ENCODE measurements around the gene DAB2IP.

The DAB2IP gene

DNA sequence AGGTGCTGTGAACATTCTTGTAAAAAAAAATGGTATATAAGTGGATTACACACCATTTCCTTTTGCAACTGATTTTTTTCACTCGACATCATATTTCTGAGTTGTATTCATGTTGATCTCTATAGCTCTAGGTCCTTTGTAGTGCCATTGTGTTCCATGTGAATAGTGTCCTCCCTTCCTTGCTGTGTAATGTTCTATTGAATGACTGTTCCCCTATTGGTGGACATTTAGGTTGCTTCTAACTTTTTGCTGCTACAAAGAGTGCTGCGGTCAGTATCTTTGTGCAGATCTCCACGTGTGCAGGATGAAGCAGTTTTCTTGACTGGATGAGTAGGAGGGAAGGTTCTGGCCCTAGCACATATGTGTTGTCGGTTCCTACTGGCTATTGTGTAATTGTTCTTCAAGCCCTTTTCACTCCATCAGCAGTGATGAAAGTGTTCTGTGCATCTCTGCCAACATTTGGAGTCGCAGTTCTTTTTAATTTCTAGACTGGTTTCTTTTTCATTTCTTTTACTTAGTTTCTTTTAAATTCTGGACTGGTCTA, 20.2 kb downstream of the DAB2IP start:
- Histone ChIP-seq H3K27ac (ENCODE audit: insufficient read depth, low read length, poor library complexity, severe bottlenecking) (no peak overlapping the region), H3K4me3 (ENCODE audit: insufficient read depth, low read depth, low read length, poor library complexity, severe bottlenecking) (no peak overlapping the region), H3K4me1 (ENCODE audit: control insufficient read depth, insufficient read depth, low read length, poor library complexity, severe bottlenecking) (no peaks in the 10 kb centered on the region), H3K9me3 (ENCODE audit: control insufficient read depth, low read length) (no peaks in the 10 kb centered on the region), H3K36me3 (ENCODE audit: control insufficient read depth, insufficient read depth, low read length) (no peaks in the 10 kb centered on the region), H3K27me3 (replicated peaks; ENCODE audit: control insufficient read depth, insufficient read depth, low read length, poor library complexity, severe bottlenecking) (no peaks in the 10 kb centered on the region)
- DNase-seq, result no peak

DNA sequence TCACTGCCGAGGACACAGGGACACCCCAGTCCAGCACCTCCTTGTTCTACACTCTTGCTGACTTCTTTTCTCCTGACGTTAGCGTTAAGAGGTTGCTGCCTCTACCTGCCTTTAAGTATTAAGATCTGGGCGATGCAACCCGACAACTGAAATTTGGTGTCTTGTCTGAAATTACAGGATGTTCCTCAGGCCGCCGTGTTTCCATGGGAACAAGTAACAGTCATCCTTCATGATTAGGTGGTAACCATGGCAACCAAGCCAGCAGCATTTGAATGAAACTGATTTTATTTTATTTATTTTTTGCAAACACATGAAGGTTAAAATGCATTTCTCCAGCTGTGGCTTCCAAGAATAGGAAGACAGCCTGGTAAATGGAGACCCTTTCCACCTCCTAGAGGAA, 20.8 kb downstream of the DAB2IP start:
- Histone ChIP-seq H3K4me3 (ENCODE audit: insufficient read depth, low read depth, low read length, poor library complexity, severe bottlenecking) (no peak overlapping the region), H3K27me3 (replicated peaks; ENCODE audit: control insufficient read depth, insufficient read depth, low read length, poor library complexity, severe bottlenecking) (no peaks in the 10 kb centered on the region), H3K9me3 (ENCODE audit: control insufficient read depth, low read length) (no peaks in the 10 kb centered on the region), H3K27ac (ENCODE audit: insufficient read depth, low read length, poor library complexity, severe bottlenecking) (no peak overlapping the region), H3K4me1 (ENCODE audit: control insufficient read depth, insufficient read depth, low read length, poor library complexity, severe bottlenecking) (no peaks in the 10 kb centered on the region), H3K36me3 (ENCODE audit: control insufficient read depth, insufficient read depth, low read length) (no peaks in the 10 kb centered on the region)
- no peak for DNase-seq

DNA sequence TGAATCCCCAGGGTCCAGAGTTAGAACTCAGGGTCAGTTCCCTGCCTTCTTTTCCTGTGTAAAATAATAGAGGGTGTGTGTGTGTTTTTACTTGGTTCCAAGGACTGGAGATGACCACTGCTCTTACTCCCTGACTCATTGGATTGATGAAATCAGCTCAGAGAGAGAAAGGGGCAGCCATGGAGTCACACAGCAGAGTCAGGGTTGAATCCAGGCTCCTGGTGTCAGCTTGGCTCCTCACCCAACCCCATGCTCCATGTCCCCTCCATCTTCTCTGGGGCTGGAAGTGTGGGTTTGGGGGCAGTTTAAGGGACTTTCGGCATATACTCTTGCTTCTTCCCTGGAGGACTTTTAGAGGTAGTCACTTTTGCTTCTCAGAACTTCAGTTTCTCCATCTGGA, 21.6 kb downstream of the DAB2IP start:
- Histone ChIP-seq H3K4me1 (ENCODE audit: control insufficient read depth, insufficient read depth, low read length, poor library complexity, severe bottlenecking) (no peaks in the 10 kb centered on the region), H3K27ac (ENCODE audit: insufficient read depth, low read length, poor library complexity, severe bottlenecking) (no peak overlapping the region), H3K36me3 (ENCODE audit: control insufficient read depth, insufficient read depth, low read length) (no peaks in the 10 kb centered on the region), H3K4me3 (ENCODE audit: insufficient read depth, low read depth, low read length, poor library complexity, severe bottlenecking) (no peak overlapping the region), H3K9me3 (ENCODE audit: control insufficient read depth, low read length) (no peaks in the 10 kb centered on the region), H3K27me3 (replicated peaks; ENCODE audit: control insufficient read depth, insufficient read depth, low read length, poor library complexity, severe bottlenecking) (no peaks in the 10 kb centered on the region)
- DNase-seq, result no peak

DNA sequence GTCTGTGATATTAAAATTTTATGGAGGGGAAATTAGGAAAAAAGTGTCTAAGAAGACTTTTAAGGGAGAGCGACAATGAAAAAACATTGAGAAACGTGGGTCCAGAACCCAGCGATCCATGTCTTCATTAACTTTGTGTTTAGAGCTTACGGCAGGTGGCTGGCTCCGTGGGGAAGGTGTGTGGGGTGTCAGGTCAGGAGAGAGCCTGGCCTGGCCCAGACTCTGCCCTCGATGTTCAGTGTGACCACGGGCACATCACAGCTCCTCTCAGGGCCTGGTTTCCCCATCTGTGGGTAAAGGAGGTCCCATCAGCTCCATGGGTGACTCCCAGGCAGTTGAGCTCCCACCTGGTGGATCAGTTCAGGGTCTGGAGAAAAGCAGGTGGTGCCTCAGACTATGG, 22.1 kb downstream of the DAB2IP start:
- Histone ChIP-seq H3K4me1 (ENCODE audit: control insufficient read depth, insufficient read depth, low read length, poor library complexity, severe bottlenecking) (no peaks in the 10 kb centered on the region), H3K4me3 (ENCODE audit: insufficient read depth, low read depth, low read length, poor library complexity, severe bottlenecking) (no peak overlapping the region), H3K27ac (ENCODE audit: insufficient read depth, low read length, poor library complexity, severe bottlenecking) (no peak overlapping the region), H3K27me3 (replicated peaks; ENCODE audit: control insufficient read depth, insufficient read depth, low read length, poor library complexity, severe bottlenecking) (no peaks in the 10 kb centered on the region), H3K9me3 (ENCODE audit: control insufficient read depth, low read length) (no peaks in the 10 kb centered on the region), H3K36me3 (ENCODE audit: control insufficient read depth, insufficient read depth, low read length) (no peaks in the 10 kb centered on the region)
- DNase-seq, result no peak

DNA sequence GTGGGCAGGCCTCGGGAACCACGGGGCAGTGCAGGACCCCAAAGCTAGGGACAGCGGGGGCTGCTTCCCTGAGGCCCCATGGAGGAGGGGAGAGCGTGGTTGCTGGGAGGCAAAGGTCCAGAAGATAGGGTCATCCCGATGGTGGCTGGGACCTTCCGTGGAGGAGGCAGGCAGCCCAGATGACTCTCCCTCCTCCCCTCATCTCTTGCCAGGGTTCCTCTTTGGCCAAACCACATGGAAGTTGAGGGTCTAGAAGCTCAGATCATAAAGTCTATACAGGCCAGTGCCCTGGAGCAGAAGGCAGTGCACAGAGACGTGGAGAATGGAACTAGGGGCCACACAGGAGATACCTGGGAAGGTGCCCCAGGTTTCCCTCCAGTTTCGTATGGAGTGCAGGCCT, 22.6 kb downstream of the DAB2IP start:
- Histone ChIP-seq H3K4me1 (ENCODE audit: control insufficient read depth, insufficient read depth, low read length, poor library complexity, severe bottlenecking) (no peaks in the 10 kb centered on the region), H3K27ac (ENCODE audit: insufficient read depth, low read length, poor library complexity, severe bottlenecking) (no peak overlapping the region), H3K4me3 (ENCODE audit: insufficient read depth, low read depth, low read length, poor library complexity, severe bottlenecking) (no peak overlapping the region), H3K36me3 (ENCODE audit: control insufficient read depth, insufficient read depth, low read length) (no peaks in the 10 kb centered on the region), H3K9me3 (ENCODE audit: control insufficient read depth, low read length) (no peaks in the 10 kb centered on the region), H3K27me3 (replicated peaks; ENCODE audit: control insufficient read depth, insufficient read depth, low read length, poor library complexity, severe bottlenecking) (no peaks in the 10 kb centered on the region)
- DNase-seq, result no peak

DNA sequence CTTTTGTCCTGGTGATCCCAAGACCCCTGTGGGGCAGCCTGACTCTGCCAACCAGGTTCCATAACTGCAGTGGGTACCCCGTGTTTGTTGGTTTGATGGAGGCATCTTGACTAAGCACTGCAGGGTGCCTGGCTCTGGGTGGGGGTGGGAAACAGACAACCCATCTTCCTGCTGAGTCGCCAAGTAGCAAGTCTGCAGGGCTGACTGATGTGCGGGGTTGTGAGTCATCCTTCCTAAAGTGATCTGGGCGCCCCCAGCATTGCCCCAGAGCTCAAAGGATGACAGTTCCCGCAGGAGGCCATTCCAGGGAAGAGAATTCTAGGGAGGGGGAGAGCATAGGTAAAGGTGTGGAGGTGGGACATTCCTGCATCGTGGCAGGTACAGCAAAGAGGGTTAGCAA, 23.5 kb downstream of the DAB2IP start:
- H3K27ac ChIP-seq (ENCODE audit: insufficient read depth, low read length, poor library complexity, severe bottlenecking), result no peak overlapping the region
- no peaks in the 10 kb centered on the region for H3K4me1 ChIP-seq (ENCODE audit: control insufficient read depth, insufficient read depth, low read length, poor library complexity, severe bottlenecking)
- no peaks in the 10 kb centered on the region for H3K9me3 ChIP-seq (ENCODE audit: control insufficient read depth, low read length)
- no peak overlapping the region for H3K4me3 ChIP-seq (ENCODE audit: insufficient read depth, low read depth, low read length, poor library complexity, severe bottlenecking)
- no peak for DNase-seq
- H3K36me3 ChIP-seq (ENCODE audit: control insufficient read depth, insufficient read depth, low read length), result no peaks in the 10 kb centered on the region
- H3K27me3 ChIP-seq (replicated peaks; ENCODE audit: control insufficient read depth, insufficient read depth, low read length, poor library complexity, severe bottlenecking), result no peaks in the 10 kb centered on the region

DNA sequence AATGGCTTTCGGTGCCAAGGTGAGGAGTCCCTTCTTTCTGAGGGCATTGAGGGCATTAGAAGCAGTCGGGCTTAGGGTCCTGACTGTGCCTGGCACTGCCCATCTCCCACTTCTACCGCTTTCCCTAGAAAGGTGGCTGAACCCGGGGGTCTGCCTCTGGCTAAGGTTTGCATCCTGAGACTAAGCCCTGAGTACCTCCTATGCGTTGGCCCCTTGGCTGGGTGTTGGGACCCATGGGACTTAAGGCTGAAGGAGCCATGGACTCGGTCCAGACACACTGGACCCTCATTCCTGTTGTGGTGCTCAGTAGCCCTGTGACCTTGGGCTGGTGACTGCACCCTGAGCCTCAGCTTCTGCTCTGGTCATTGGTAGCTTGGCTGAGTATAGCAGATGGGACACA, 23.9 kb downstream of the DAB2IP start:
- DNase-seq, result no peak
- Histone ChIP-seq H3K27me3 (replicated peaks; ENCODE audit: control insufficient read depth, insufficient read depth, low read length, poor library complexity, severe bottlenecking) (no peaks in the 10 kb centered on the region), H3K36me3 (ENCODE audit: control insufficient read depth, insufficient read depth, low read length) (no peaks in the 10 kb centered on the region), H3K4me3 (ENCODE audit: insufficient read depth, low read depth, low read length, poor library complexity, severe bottlenecking) (no peak overlapping the region), H3K27ac (ENCODE audit: insufficient read depth, low read length, poor library complexity, severe bottlenecking) (no peak overlapping the region), H3K9me3 (ENCODE audit: control insufficient read depth, low read length) (no peaks in the 10 kb centered on the region), H3K4me1 (ENCODE audit: control insufficient read depth, insufficient read depth, low read length, poor library complexity, severe bottlenecking) (no peaks in the 10 kb centered on the region)

DNA sequence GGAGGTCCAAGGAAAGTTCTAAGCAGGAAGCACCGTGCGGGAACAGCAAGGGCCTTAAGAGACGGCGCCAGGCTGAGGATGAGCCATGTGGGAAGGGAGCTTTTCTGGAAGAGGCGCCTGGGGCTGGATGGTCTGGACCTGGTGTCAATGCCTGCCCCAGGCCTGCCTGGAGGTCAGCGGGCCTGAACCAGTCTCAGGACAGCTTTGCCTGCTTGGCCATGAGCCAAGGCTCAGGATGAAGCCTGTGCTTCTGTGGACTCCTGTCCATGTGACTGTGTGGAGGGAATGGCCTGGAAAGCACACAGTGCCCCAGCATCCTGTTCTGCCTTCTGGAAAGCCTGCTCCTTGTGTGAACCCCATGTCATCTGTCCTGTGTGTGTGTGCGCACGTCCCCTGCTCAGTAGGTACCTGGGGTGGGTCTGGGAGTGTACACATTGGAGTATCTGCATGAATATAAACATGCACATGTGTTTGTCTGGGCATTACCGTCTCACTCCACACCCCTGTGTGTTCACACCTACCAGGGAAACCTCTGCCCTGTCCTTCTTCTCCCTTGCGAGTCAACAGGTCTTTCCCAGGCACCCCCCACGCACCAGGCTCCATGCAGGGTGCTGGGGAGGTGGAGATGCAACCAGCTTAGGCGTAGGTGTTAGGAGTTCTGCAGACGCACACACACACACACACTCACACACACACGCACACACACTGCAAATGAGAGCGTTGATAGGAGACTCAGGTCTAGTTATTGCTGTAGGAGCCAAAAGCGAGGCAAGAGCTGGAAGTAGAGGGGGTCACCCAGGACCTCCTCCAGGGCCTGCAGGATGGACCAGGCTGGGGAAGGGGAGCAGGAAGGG, 24.8 kb downstream of the DAB2IP start:
- H3K9me3 ChIP-seq (ENCODE audit: control insufficient read depth, low read length), result no peaks in the 10 kb centered on the region
- no peaks in the 10 kb centered on the region for H3K4me1 ChIP-seq (ENCODE audit: control insufficient read depth, insufficient read depth, low read length, poor library complexity, severe bottlenecking)
- no peak for DNase-seq
- H3K36me3 ChIP-seq (ENCODE audit: control insufficient read depth, insufficient read depth, low read length), result no peaks in the 10 kb centered on the region
- H3K27me3 ChIP-seq (replicated peaks; ENCODE audit: control insufficient read depth, insufficient read depth, low read length, poor library complexity, severe bottlenecking), result no peaks in the 10 kb centered on the region
- no peak overlapping the region for H3K4me3 ChIP-seq (ENCODE audit: insufficient read depth, low read depth, low read length, poor library complexity, severe bottlenecking)
- no peak overlapping the region for H3K27ac ChIP-seq (ENCODE audit: insufficient read depth, low read length, poor library complexity, severe bottlenecking)

DNA sequence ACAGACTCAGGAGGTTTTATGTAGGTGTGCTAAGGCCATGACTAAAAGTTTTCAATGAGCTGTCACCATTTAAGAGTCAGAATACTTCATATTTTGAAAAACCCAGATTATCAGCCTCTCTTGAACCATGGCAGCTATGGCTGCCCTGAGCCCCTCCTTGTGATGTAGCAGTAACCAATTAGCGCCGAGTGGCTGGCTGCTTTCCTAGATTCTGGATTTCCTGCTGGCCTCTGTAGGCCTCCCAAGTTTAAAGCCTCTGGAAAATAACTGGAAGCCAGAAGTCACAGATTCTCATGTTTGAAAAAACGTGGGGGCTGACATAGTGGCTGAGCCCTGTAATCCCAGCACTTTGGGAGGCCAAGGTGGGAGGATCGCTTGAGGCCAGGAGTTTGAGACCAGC, 25.5 kb downstream of the DAB2IP start:
- H3K27ac ChIP-seq (ENCODE audit: insufficient read depth, low read length, poor library complexity, severe bottlenecking), result no peak overlapping the region
- no peak for DNase-seq
- H3K27me3 ChIP-seq (replicated peaks; ENCODE audit: control insufficient read depth, insufficient read depth, low read length, poor library complexity, severe bottlenecking), result no peaks in the 10 kb centered on the region
- no peaks in the 10 kb centered on the region for H3K4me1 ChIP-seq (ENCODE audit: control insufficient read depth, insufficient read depth, low read length, poor library complexity, severe bottlenecking)
- H3K9me3 ChIP-seq (ENCODE audit: control insufficient read depth, low read length), result no peaks in the 10 kb centered on the region
- H3K4me3 ChIP-seq (ENCODE audit: insufficient read depth, low read depth, low read length, poor library complexity, severe bottlenecking), result no peak overlapping the region
- no peaks in the 10 kb centered on the region for H3K36me3 ChIP-seq (ENCODE audit: control insufficient read depth, insufficient read depth, low read length)

DNA sequence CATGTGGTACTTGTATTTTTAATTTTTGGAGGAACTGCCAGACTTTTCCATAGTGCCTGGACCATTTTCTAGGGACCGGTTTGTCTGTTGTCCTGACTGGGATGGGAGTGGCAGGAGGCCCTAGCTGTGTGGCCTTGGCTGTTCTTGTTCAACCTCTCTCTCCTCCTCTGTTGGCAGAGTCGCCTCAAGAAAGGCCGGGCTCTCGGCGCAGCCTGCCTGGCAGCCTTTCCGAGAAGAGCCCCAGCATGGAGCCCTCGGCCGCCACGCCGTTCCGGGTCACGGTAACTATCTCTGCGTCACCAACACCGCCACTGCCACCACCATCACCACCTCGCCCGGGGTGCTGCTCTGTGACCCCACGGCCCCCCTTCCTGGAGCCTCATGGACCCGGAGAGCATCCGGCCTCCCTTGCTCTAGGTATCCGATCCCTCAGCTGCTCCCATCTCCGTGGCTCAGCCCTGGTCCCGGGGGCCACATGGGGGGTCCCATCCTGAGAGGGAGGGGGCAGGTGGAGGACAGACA, 27.1 kb downstream of the DAB2IP start:
- Histone ChIP-seq H3K4me1 (ENCODE audit: control insufficient read depth, insufficient read depth, low read length, poor library complexity, severe bottlenecking) (no peaks in the 10 kb centered on the region), H3K27me3 (replicated peaks; ENCODE audit: control insufficient read depth, insufficient read depth, low read length, poor library complexity, severe bottlenecking) (no peaks in the 10 kb centered on the region), H3K4me3 (ENCODE audit: insufficient read depth, low read depth, low read length, poor library complexity, severe bottlenecking) (no peak overlapping the region), H3K27ac (ENCODE audit: insufficient read depth, low read length, poor library complexity, severe bottlenecking) (no peak overlapping the region), H3K36me3 (ENCODE audit: control insufficient read depth, insufficient read depth, low read length) (no peaks in the 10 kb centered on the region), H3K9me3 (ENCODE audit: control insufficient read depth, low read length) (no peaks in the 10 kb centered on the region)
- DNase-seq, result no peak

Measured in effector memory CD4-positive, alpha-beta T cell (primary cell).